Breast epithelium (tissue), 4 donors: ENCODE measurements around the gene ANO7. TPM values are rescaled to one million over a fixed set of nuclear protein-coding genes. Genes with fewer than 3 reads are reported as not detected.

Experiments
- DNase-seq, 2 donors: peaks; one replicate each; pipeline ENCODE4 v3.0.0-alpha.2; 2019; ENCODE audit warnings: low spot score in 2 of 2
- H3K27ac ChIP-seq, 2 donors: fragments of 200-600 bp; sonication (generic) in 1 of 2; one replicate each; pipeline ENCODE4 v1.5.1; 2016 to 2019; ENCODE audit warnings: mild to moderate bottlenecking in 1 of 2
- H3K27me3 ChIP-seq, 2 donors: fragments of 200-600 bp; sonication (generic) in 1 of 2; one replicate each; pipeline versions ENCODE4 v1.5.1 to v1.6.0; 2017 to 2019; ENCODE audit warnings: control low read depth in 1 of 2, mild to moderate bottlenecking in 1 of 2
- H3K36me3 ChIP-seq: fragments of 200-600 bp; one replicate; pipeline ENCODE4 v1.5.1; 2019
- H3K4me1 ChIP-seq, 2 donors: fragments of 200-600 bp; sonication (generic); one replicate each; pipeline ENCODE4 v1.5.1; 2016 to 2019; ENCODE audit warnings: control low read depth in 1 of 2
- H3K4me3 ChIP-seq, 3 donors: fragments of 200-600 bp; sonication (generic); 1 replicate in 2 of 3; 2 replicates in 1 of 3; pipeline ENCODE4 v1.5.1; 2016 to 2019; ENCODE audit warnings: mild to moderate bottlenecking in 3 of 3, moderate library complexity in 2 of 3
- H3K9me3 ChIP-seq, 2 donors: fragments of 200-600 bp; sonication (generic) in 1 of 2; one replicate each; pipeline ENCODE4 v1.5.1; 2016 to 2019; ENCODE audit warnings: control low read depth in 1 of 2
- CTCF ChIP-seq, 3 donors: fragments of 450-650 bp; IDR thresholded peaks; one replicate each; pipeline ENCODE4 v1.5.1; 2016 to 2017; ENCODE audit warnings: antibody characterized with exemption in 3 of 3, mild to moderate bottlenecking in 3 of 3, moderate library complexity in 3 of 3
- POLR2A ChIP-seq: fragments of 450-650 bp; IDR thresholded peaks from one replicate; pipeline ENCODE4 v1.6.1; 2016; ENCODE audit warnings: antibody characterized with exemption, mild to moderate bottlenecking, moderate library complexity
- POLR2AphosphoS5 ChIP-seq, 3 donors: sonication (generic); formaldehyde crosslinking; IDR thresholded peaks; one replicate each; pipeline ENCODE4 v1.6.1; 2017; ENCODE audit warnings: antibody characterized with exemption in 3 of 3
- intact Hi-C: fragments of 100-400 bp; cut with DNase I; formaldehyde crosslinking; loops from one replicate; pipeline ENCODE4 v1.15.1; 2023; ENCODE audit warnings: low total_unique reads
- total RNA-seq, 3 donors: library from RNA; depleted of rRNA; stranded (reverse); fragments of >200 nt; gene quantifications; one replicate each; pipeline ENCODE4 v1.1.0, GENCODE V29; 2016

The ANO7 gene
- 1 to 10 TPM in 1 of 3 donors, under 1 TPM in 1, not detected in 1; 0.98 to 1.6 TPM for total RNA-seq

DNA sequence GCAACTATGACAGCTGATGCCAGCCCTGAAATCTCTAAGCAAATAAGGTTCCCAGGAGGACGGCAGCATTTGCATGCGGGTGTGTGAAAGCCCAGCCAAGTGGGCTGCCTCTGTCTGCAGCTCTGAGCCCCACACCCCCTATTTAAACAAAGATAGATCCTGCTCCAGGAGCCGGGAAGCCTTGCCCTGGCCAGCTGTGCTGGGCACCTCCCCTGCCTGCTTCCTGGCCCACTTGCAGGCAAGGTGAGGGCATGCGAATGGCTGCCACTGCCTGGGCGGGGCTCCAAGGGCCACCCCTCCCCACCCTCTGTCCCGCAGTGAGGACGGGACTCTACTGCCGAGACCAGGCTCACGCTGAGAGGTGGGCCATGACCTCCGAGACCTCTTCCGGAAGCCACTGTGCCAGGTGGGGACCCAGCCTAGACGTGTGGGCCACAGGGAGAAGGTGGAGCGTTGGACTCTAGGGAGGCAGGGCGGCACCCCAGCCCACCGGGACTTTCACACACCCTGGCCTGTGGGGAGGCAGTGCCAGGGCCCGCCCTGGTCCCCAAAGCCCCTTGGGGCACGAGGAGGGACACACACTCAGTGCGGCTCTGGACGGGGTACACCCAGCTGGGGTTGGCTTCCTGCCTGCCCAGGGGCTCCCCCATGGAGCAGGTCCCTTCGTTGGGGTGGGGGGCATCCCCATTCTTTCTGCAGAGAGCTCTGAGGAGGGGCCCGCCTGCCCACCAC, at the start of gene ANO7:
Gene ANO7, plus strand, starts transcription at position 317 of the 732 bp plus-strand sequence. CDS start 1,387 bp downstream, outside the sequence.
- Histone ChIP-seq H3K27ac (no peak within 1 kb of the TSS), H3K36me3 (no peaks in the 10 kb centered on the region), H3K27me3 (no peaks in the 10 kb centered on the region), H3K4me3 (no peak within 1 kb of the TSS), H3K9me3 (no peaks in the 10 kb centered on the region), H3K4me1 (no peaks in the 10 kb centered on the region)
- DNase-seq, result no peak
- TF ChIP-seq POLR2AphosphoS5 (IDR thresholded peaks at IDR 0.05) (no peak), POLR2A (no peak), CTCF (IDR thresholded peaks at IDR 0.05) (no peak)
- intact Hi-C loops, result no loop called here

- intact Hi-C loops, result no loop called here
- DNase-seq, result no peak
- no peak for TF ChIP-seq CTCF (IDR thresholded peaks at IDR 0.05)
- no peak for TF ChIP-seq POLR2AphosphoS5 (IDR thresholded peaks at IDR 0.05)
- H3K4me3 ChIP-seq, result no peak overlapping the region
- no peaks in the 10 kb centered on the region for H3K27me3 ChIP-seq
- H3K36me3 ChIP-seq, result no peaks in the 10 kb centered on the region
- no peaks in the 10 kb centered on the region for H3K9me3 ChIP-seq
- H3K27ac ChIP-seq, result no peak overlapping the region
- H3K4me1 ChIP-seq, result no peaks in the 10 kb centered on the region
These were observed 48.7 kb upstream of the ANO7 start for GRCh38 chr2:241139531-241140444.

DNA sequence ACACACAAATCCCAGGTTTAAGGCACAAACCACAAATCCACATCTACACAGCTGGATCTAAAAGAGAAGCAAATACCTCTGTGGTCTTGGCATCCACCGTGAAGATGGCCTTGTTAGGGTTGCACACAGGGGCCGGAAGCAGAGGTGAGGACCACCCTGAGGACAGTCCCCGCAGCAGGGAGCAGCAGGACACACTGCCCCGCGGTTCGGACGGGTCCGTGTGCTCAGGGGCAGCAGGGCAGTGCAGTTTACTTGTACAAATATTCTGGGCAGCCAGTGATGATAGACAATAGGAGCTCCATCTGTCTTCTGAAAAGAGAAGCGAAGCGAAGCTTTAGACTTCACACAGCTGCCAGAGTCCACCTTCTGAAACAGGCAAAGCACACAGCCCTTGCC, 48.0 kb upstream of the ANO7 start:
- Histone ChIP-seq H3K4me1 (no peaks in the 10 kb centered on the region), H3K36me3 (no peaks in the 10 kb centered on the region), H3K27me3 (no peaks in the 10 kb centered on the region), H3K9me3 (no peaks in the 10 kb centered on the region), H3K27ac (no peak overlapping the region), H3K4me3 (no peak overlapping the region)
- DNase-seq, result no peak
- intact Hi-C loops, result no loop called here
- TF ChIP-seq CTCF (IDR thresholded peaks at IDR 0.05), result no peak
- no peak for TF ChIP-seq POLR2A
- TF ChIP-seq POLR2AphosphoS5 (IDR thresholded peaks at IDR 0.05), result no peak

DNA sequence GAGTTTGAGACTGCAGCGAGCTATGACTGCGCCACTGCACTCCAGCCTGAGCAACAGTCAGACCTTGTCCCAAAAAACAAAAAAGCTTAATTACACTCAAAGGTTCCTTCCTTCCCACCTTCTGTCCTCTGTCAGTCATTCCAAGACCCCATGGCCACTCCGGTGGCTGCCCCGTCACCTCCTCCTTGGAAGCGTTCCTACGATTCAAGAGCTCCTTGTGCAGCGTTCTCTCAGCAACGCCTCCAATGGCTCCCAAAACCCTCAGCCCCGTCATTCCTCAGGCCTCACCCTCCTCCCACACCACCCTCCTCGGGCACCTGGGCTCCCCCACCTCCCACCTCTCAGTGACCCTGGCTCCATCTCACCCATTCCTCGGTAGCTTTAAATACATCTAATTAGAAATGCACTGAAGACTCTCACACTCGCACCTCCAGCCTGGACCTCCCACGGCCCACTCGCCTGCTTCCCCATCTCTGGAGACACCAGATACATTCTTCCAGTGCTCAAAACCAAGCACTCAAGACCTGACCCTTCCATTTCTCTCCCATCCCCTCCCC, 47.2 kb upstream of the ANO7 start:
- intact Hi-C loops, result no loop called here
- TF ChIP-seq POLR2AphosphoS5 (IDR thresholded peaks at IDR 0.05) (no peak), CTCF (IDR thresholded peaks at IDR 0.05) (no peak), POLR2A (no peak)
- Histone ChIP-seq H3K36me3 (no peaks in the 10 kb centered on the region), H3K27me3 (no peaks in the 10 kb centered on the region), H3K4me1 (no peaks in the 10 kb centered on the region), H3K9me3 (no peaks in the 10 kb centered on the region), H3K4me3 (no peak overlapping the region), H3K27ac (no peak overlapping the region)
- DNase-seq, result no peak
